ENCODE data around the gene DNMBP. TPM values are rescaled to one million over a fixed set of nuclear protein-coding genes. Genes with fewer than 3 reads are reported as not detected.

The DNMBP gene
- total RNA-seq, 1 experiment from 2014 or later = 19.7 TPM

DNA sequence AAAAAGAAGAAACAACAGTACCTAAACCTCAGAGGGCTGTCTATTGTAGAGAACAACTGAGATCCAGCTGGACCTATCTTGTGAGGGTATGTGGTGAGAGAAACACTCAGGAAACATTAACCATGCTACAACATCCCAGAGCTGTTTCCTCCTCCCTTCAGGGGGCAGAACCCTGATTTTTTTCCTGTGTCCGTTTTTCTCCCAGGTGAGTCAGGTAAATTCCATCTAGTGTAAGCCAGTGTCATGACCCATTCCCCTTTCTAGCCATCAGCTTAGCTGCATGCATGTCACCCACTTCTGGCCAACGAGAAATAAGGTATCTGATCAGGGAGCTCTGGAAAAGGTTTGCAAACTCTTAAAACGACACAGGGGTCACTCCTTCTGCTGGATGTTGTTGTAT is 103.8 kb downstream of the DNMBP start (continued):
- TF ChIP-seq, protein P1, sequence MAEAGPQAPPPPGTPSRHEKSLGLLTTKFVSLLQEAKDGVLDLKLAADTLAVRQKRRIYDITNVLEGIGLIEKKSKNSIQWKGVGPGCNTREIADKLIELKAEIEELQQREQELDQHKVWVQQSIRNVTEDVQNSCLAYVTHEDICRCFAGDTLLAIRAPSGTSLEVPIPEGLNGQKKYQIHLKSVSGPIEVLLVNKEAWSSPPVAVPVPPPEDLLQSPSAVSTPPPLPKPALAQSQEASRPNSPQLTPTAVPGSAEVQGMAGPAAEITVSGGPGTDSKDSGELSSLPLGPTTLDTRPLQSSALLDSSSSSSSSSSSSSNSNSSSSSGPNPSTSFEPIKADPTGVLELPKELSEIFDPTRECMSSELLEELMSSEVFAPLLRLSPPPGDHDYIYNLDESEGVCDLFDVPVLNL (CRISPR knock-in tag; IDR thresholded peaks at IDR 0.05; ENCODE audit: borderline replicate concordance, low read depth) = no peak
- no peak for TF ChIP-seq ZNF317 (CRISPR knock-in tag; IDR thresholded peaks at IDR 0.05; ENCODE audit: borderline replicate concordance, low read depth)
- TF ChIP-seq, protein P2, sequence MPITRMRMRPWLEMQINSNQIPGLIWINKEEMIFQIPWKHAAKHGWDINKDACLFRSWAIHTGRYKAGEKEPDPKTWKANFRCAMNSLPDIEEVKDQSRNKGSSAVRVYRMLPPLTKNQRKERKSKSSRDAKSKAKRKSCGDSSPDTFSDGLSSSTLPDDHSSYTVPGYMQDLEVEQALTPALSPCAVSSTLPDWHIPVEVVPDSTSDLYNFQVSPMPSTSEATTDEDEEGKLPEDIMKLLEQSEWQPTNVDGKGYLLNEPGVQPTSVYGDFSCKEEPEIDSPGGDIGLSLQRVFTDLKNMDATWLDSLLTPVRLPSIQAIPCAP (CRISPR knock-in tag; IDR thresholded peaks at IDR 0.05) = no peak
- TF ChIP-seq OVOL2 (CRISPR knock-in tag; IDR thresholded peaks at IDR 0.05; ENCODE audit: borderline replicate concordance) = no peak
- TF ChIP-seq, protein P3, sequence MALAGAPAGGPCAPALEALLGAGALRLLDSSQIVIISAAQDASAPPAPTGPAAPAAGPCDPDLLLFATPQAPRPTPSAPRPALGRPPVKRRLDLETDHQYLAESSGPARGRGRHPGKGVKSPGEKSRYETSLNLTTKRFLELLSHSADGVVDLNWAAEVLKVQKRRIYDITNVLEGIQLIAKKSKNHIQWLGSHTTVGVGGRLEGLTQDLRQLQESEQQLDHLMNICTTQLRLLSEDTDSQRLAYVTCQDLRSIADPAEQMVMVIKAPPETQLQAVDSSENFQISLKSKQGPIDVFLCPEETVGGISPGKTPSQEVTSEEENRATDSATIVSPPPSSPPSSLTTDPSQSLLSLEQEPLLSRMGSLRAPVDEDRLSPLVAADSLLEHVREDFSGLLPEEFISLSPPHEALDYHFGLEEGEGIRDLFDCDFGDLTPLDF (CRISPR knock-in tag; IDR thresholded peaks at IDR 0.05) = no peak
- no peak for TF ChIP-seq RORB (CRISPR knock-in tag; IDR thresholded peaks at IDR 0.05)
- no peak for TF ChIP-seq RELA (CRISPR knock-in tag; IDR thresholded peaks at IDR 0.05; ENCODE audit: borderline replicate concordance)
- no peak for TF ChIP-seq SMAD4 (CRISPR knock-in tag; IDR thresholded peaks at IDR 0.05)
- TF ChIP-seq, protein P4, sequence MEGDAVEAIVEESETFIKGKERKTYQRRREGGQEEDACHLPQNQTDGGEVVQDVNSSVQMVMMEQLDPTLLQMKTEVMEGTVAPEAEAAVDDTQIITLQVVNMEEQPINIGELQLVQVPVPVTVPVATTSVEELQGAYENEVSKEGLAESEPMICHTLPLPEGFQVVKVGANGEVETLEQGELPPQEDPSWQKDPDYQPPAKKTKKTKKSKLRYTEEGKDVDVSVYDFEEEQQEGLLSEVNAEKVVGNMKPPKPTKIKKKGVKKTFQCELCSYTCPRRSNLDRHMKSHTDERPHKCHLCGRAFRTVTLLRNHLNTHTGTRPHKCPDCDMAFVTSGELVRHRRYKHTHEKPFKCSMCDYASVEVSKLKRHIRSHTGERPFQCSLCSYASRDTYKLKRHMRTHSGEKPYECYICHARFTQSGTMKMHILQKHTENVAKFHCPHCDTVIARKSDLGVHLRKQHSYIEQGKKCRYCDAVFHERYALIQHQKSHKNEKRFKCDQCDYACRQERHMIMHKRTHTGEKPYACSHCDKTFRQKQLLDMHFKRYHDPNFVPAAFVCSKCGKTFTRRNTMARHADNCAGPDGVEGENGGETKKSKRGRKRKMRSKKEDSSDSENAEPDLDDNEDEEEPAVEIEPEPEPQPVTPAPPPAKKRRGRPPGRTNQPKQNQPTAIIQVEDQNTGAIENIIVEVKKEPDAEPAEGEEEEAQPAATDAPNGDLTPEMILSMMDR (IDR thresholded peaks at IDR 0.05) = no peak
- no peak for TF ChIP-seq TEAD4 (CRISPR knock-in tag; IDR thresholded peaks at IDR 0.05)

DNA sequence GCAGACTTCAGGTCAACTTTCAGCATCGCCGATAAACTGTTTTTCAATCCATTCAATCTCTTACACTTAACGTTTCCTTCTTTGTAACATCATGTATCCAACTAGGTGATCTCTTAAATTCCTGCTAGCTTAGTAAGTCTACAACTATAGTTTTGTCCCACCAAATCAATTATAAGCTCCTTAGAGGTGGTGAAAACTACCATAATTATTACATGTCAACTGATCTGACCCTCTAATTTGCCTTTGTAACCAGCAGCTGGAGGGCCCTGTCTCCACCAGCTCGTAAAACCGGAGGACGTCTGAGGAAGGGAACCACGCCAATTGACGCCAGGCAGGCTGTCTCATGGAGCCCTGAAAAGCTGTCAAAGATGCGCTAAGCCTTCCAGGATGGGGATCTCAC is 113.9 kb downstream of the DNMBP start:
- no peak for DNase-seq (ENCODE audit: low spot score)
- Mint-ChIP-seq H3K27ac (no peak overlapping the region), H3K27me3 (ENCODE audit: low read depth) (no peaks in the 10 kb centered on the region), H3K4me3 (no peak overlapping the region), H3K36me3 (peaks cover 82% of the 10 kb centered on the region), H3K4me1 (no peaks in the 10 kb centered on the region), H3K9me3 (no peaks in the 10 kb centered on the region)
- ChIA-PET CTCF (interaction anchor here (1.3 kb wide), 1 partner anchor 150 kb away, joined by 3 read pairs; no protein-coding TSS in a partner anchor), POLR2A (interaction anchor here (0.5 kb wide), 1 partner anchor 199 kb away, joined by 4 read pairs; no protein-coding TSS in a partner anchor)
- no peak for ATAC-seq
- TF ChIP-seq HMGA2 (CRISPR knock-in tag; IDR thresholded peaks at IDR 0.05) = no peak
- TF ChIP-seq ATF1 (CRISPR knock-in tag; IDR thresholded peaks at IDR 0.05) = no peak
- no peak for TF ChIP-seq KAT7 (CRISPR knock-in tag; IDR thresholded peaks at IDR 0.05; ENCODE audit: borderline replicate concordance)
- TF ChIP-seq EMX1 (CRISPR knock-in tag; IDR thresholded peaks at IDR 0.05) = no peak
- TF ChIP-seq, protein P5, sequence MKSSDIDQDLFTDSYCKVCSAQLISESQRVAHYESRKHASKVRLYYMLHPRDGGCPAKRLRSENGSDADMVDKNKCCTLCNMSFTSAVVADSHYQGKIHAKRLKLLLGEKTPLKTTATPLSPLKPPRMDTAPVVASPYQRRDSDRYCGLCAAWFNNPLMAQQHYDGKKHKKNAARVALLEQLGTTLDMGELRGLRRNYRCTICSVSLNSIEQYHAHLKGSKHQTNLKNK (CRISPR knock-in tag; IDR thresholded peaks at IDR 0.05) = no peak
- TF ChIP-seq, protein P6, sequence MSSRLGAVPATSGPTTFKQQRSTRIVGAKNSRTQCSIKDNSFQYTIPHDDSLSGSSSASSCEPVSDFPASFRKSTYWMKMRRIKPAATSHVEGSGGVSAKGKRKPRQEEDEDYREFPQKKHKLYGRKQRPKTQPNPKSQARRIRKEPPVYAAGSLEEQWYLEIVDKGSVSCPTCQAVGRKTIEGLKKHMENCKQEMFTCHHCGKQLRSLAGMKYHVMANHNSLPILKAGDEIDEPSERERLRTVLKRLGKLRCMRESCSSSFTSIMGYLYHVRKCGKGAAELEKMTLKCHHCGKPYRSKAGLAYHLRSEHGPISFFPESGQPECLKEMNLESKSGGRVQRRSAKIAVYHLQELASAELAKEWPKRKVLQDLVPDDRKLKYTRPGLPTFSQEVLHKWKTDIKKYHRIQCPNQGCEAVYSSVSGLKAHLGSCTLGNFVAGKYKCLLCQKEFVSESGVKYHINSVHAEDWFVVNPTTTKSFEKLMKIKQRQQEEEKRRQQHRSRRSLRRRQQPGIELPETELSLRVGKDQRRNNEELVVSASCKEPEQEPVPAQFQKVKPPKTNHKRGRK (CRISPR knock-in tag; IDR thresholded peaks at IDR 0.05; ENCODE audit: borderline replicate concordance) = no peak
- no peak for TF ChIP-seq FOXP1 (CRISPR knock-in tag; IDR thresholded peaks at IDR 0.05; ENCODE audit: borderline replicate concordance)
- TF ChIP-seq, protein P7, sequence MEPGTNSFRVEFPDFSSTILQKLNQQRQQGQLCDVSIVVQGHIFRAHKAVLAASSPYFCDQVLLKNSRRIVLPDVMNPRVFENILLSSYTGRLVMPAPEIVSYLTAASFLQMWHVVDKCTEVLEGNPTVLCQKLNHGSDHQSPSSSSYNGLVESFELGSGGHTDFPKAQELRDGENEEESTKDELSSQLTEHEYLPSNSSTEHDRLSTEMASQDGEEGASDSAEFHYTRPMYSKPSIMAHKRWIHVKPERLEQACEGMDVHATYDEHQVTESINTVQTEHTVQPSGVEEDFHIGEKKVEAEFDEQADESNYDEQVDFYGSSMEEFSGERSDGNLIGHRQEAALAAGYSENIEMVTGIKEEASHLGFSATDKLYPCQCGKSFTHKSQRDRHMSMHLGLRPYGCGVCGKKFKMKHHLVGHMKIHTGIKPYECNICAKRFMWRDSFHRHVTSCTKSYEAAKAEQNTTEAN (CRISPR knock-in tag; IDR thresholded peaks at IDR 0.05) = no peak
- TF ChIP-seq SMAD4 (CRISPR knock-in tag; IDR thresholded peaks at IDR 0.05) = no peak
- no peak for TF ChIP-seq ZNF219 (CRISPR knock-in tag; IDR thresholded peaks at IDR 0.05; ENCODE audit: borderline replicate concordance)
- no peak for TF ChIP-seq ELF4 (CRISPR knock-in tag; IDR thresholded peaks at IDR 0.05; ENCODE audit: low read depth)
- TF ChIP-seq SOX15 (CRISPR knock-in tag; IDR thresholded peaks at IDR 0.05) = no peak
- TF ChIP-seq TEAD1 (CRISPR knock-in tag; IDR thresholded peaks at IDR 0.05) = no peak
- TF ChIP-seq MYBL2 (CRISPR knock-in tag; IDR thresholded peaks at IDR 0.05) = no peak
- TF ChIP-seq NFATC4 (CRISPR knock-in tag; IDR thresholded peaks at IDR 0.05) = no peak
- no peak for TF ChIP-seq ZNF416 (CRISPR knock-in tag; IDR thresholded peaks at IDR 0.05)
- TF ChIP-seq, protein P8, sequence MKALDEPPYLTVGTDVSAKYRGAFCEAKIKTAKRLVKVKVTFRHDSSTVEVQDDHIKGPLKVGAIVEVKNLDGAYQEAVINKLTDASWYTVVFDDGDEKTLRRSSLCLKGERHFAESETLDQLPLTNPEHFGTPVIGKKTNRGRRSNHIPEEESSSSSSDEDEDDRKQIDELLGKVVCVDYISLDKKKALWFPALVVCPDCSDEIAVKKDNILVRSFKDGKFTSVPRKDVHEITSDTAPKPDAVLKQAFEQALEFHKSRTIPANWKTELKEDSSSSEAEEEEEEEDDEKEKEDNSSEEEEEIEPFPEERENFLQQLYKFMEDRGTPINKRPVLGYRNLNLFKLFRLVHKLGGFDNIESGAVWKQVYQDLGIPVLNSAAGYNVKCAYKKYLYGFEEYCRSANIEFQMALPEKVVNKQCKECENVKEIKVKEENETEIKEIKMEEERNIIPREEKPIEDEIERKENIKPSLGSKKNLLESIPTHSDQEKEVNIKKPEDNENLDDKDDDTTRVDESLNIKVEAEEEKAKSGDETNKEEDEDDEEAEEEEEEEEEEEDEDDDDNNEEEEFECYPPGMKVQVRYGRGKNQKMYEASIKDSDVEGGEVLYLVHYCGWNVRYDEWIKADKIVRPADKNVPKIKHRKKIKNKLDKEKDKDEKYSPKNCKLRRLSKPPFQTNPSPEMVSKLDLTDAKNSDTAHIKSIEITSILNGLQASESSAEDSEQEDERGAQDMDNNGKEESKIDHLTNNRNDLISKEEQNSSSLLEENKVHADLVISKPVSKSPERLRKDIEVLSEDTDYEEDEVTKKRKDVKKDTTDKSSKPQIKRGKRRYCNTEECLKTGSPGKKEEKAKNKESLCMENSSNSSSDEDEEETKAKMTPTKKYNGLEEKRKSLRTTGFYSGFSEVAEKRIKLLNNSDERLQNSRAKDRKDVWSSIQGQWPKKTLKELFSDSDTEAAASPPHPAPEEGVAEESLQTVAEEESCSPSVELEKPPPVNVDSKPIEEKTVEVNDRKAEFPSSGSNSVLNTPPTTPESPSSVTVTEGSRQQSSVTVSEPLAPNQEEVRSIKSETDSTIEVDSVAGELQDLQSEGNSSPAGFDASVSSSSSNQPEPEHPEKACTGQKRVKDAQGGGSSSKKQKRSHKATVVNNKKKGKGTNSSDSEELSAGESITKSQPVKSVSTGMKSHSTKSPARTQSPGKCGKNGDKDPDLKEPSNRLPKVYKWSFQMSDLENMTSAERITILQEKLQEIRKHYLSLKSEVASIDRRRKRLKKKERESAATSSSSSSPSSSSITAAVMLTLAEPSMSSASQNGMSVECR (CRISPR knock-in tag; IDR thresholded peaks at IDR 0.05; ENCODE audit: borderline replicate concordance) = no peak
